Peyer's patch (tissue), 4 donors: ENCODE data around the gene SCAF11. TPM values are rescaled to one million over a fixed set of nuclear protein-coding genes. Genes with fewer than 3 reads are reported as not detected.

Source experiments
- DNase-seq, 3 donors: peaks; one replicate each; pipeline ENCODE4 v3.0.0-alpha.2; 2017 to 2019
- H3K27ac ChIP-seq, 4 donors: fragments of 200-600 bp; sonication (generic); one replicate each; pipeline ENCODE4 v1.5.1; 2016 to 2019
- H3K27me3 ChIP-seq, 2 donors: fragments of 200-600 bp; sonication (generic); one replicate each; pipeline ENCODE4 v1.5.1; 2019
- H3K36me3 ChIP-seq, 3 donors: fragments of 200-600 bp; sonication (generic); one replicate each; pipeline ENCODE4 v1.5.1; 2016 to 2019
- H3K4me1 ChIP-seq, 4 donors: fragments of 200-600 bp; sonication (generic); one replicate each; pipeline ENCODE4 v1.5.1; 2016 to 2019
- H3K4me3 ChIP-seq, 4 donors: fragments of 200-600 bp; sonication (generic); 1 replicate in 3 of 4; 2 replicates in 1 of 4; pipeline ENCODE4 v1.5.1; 2016 to 2019; ENCODE audit warnings: mild to moderate bottlenecking in 1 of 4
- H3K9me3 ChIP-seq, 4 donors: fragments of 200-600 bp; sonication (generic); one replicate each; pipeline ENCODE4 v1.5.1; 2016 to 2019; ENCODE audit warnings: mild to moderate bottlenecking in 1 of 4
- POLR2A ChIP-seq, 2 donors: fragments of 450-650 bp; IDR thresholded peaks; one replicate each; pipeline ENCODE4 v1.5.1; 2017; ENCODE audit warnings: antibody characterized with exemption in 2 of 2, mild to moderate bottlenecking in 2 of 2, moderate library complexity in 2 of 2
- total RNA-seq, 4 donors: library from RNA; depleted of rRNA; stranded (reverse); fragments of >200 nt; gene quantifications; one replicate each; pipeline ENCODE4 v1.1.0, GENCODE V29; 2016
- TF ChIP-seq, protein P1 (sequence below), 6 experiments: fragments of 450-650 bp in 4 of 6; fragments of 200-600 bp in 2 of 6; sonication (generic) in 1 of 6; IDR thresholded peaks; one replicate each; pipeline ENCODE4 v1.5.1; 2017 to 2019; ENCODE audit warnings: antibody characterized with exemption in 6 of 6, mild to moderate bottlenecking in 3 of 6, moderate library complexity in 1 of 6

Gene SCAF11
- total RNA-seq, 4 donors from 2014 or later: 93.3 to 277 (median 210) TPM

DNA sequence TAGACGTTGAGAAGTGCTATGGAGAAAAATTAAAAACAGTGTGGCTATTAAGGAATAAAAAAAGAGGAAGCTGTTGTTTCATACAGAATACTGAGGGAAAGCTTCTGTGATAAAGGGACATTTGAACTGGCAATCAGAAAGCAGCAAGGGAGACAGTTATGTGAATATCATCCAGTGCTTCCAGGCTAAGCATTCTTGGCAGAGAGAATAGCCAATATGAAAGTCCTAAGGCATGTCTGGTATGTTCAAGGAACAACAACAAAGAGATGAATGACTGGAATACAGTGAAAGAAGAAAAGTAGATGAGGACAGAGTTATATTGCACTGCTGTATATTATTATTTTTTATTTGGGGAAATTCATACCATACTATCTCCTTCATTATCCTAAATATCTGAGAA lies 23.9 kb downstream of the SCAF11 start:
- Histone ChIP-seq H3K27me3 (no peaks in the 10 kb centered on the region), H3K4me1 (peaks cover 0 to 11% (median 3%) of the 10 kb centered on the region in 4 donors), H3K27ac (no peak overlapping the region), H3K4me3 (no peak overlapping the region), H3K9me3 (no peaks in the 10 kb centered on the region), H3K36me3 (peaks cover 0 to 12% (median 0%) of the 10 kb centered on the region in 3 donors)
- no peak for DNase-seq
- no peak for TF ChIP-seq POLR2A (IDR thresholded peaks at IDR 0.05)
- TF ChIP-seq, protein P1, sequence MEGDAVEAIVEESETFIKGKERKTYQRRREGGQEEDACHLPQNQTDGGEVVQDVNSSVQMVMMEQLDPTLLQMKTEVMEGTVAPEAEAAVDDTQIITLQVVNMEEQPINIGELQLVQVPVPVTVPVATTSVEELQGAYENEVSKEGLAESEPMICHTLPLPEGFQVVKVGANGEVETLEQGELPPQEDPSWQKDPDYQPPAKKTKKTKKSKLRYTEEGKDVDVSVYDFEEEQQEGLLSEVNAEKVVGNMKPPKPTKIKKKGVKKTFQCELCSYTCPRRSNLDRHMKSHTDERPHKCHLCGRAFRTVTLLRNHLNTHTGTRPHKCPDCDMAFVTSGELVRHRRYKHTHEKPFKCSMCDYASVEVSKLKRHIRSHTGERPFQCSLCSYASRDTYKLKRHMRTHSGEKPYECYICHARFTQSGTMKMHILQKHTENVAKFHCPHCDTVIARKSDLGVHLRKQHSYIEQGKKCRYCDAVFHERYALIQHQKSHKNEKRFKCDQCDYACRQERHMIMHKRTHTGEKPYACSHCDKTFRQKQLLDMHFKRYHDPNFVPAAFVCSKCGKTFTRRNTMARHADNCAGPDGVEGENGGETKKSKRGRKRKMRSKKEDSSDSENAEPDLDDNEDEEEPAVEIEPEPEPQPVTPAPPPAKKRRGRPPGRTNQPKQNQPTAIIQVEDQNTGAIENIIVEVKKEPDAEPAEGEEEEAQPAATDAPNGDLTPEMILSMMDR (IDR thresholded peaks at IDR 0.05): no peak

DNA sequence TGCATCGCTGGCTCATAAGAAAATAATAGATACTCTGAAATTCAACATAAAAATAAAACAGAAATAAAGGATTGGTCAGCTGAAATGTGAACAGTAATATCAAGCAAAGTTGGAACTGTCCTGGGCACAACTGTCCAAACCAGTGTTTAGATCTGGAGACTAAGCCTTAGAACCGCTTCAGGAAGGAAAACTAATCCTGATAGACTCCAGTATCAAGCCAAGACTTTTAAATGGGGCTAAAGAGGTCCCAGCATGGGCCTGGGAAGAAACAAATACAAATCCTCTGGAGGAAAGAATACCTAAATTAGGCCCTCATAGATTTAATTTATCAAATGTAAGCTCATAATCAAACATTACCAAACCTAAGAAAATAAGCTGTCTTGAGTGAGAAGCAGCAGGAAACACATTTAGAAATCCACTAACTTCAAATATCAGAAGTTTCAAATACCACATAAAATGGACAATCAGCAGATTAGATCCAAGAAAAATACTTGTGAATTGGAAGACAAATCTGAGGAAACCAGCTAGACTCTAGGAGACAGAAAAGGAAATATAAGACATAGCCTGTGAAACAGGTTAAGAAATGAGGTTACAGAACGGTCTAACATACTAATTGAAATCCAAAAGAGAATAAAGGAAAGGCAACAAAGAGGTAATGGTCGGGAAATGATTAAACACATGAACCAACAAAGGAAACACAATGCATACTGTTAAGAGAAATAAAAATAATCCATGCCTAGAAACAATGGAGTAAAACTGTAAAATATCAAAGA lies 27.6 kb downstream of the SCAF11 start:
- no peak for DNase-seq
- peaks cover 0 to 17% (median 0%) of the 10 kb centered on the region in 3 donors for H3K36me3 ChIP-seq
- no peak overlapping the region for H3K4me3 ChIP-seq
- peaks cover 0 to 7% (median 3%) of the 10 kb centered on the region in 4 donors for H3K4me1 ChIP-seq
- H3K27ac ChIP-seq: no peak overlapping the region
- no peaks in the 10 kb centered on the region for H3K9me3 ChIP-seq
- TF ChIP-seq, protein P1 (IDR thresholded peaks at IDR 0.05): no peak
- no peak for TF ChIP-seq POLR2A (IDR thresholded peaks at IDR 0.05)
- H3K27me3 ChIP-seq: no peaks in the 10 kb centered on the region

DNA sequence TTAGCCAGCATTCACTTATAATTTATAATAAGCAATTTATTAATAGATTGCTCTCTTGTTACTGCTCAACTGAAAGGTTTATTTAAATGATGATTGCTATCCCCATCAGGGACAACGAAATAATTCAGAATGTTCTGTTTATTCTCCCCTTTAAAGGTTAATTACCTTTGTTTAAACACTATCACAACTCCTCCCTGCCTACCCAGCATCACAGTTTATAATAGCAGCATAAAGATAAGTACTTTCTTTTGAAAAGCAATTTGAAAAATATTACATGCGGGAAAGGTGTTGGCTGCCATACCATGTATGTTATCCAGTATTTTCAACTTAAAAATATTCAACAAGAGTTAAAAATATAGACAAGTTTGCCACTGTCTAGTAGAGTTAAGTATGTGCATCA lies 30.6 kb downstream of the SCAF11 start:
- peaks cover 0 to 3% (median 0%) of the 10 kb centered on the region in 4 donors for H3K4me1 ChIP-seq
- no peak overlapping the region for H3K27ac ChIP-seq
- H3K36me3 ChIP-seq: peaks cover 0 to 25% (median 0%) of the 10 kb centered on the region in 3 donors
- H3K4me3 ChIP-seq: no peak overlapping the region
- no peaks in the 10 kb centered on the region for H3K27me3 ChIP-seq
- H3K9me3 ChIP-seq: no peaks in the 10 kb centered on the region
- TF ChIP-seq, protein P1 (IDR thresholded peaks at IDR 0.05): no peak
- TF ChIP-seq POLR2A (IDR thresholded peaks at IDR 0.05): no peak
- DNase-seq: no peak

DNA sequence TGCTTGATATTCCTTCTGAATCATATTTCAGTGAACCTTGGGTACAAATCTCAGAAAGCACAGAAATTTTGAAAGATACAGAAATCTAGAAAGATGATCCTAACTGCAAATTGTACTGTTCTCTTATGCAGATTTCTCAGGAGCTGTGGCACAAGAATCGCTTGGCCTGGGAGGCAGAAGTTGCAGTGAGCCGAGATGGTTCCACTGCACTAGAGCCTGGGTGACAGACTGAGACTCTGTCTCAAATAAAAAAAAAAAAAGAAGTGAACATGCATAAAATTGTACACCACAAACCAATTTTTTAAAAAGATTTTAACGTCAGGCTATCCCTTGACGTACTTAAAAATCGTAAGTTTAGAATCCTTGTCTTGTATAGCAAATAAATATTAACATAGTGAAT lies 31.3 kb downstream of the SCAF11 start:
- no peak overlapping the region for H3K4me3 ChIP-seq
- TF ChIP-seq, protein P1 (IDR thresholded peaks at IDR 0.05): no peak
- TF ChIP-seq POLR2A (IDR thresholded peaks at IDR 0.05): no peak
- DNase-seq: no peak
- no peaks in the 10 kb centered on the region for H3K27me3 ChIP-seq
- peaks cover 0 to 3% (median 0%) of the 10 kb centered on the region in 4 donors for H3K4me1 ChIP-seq
- H3K27ac ChIP-seq: no peak overlapping the region
- peaks cover 0 to 25% (median 0%) of the 10 kb centered on the region in 3 donors for H3K36me3 ChIP-seq
- H3K9me3 ChIP-seq: no peaks in the 10 kb centered on the region

DNA sequence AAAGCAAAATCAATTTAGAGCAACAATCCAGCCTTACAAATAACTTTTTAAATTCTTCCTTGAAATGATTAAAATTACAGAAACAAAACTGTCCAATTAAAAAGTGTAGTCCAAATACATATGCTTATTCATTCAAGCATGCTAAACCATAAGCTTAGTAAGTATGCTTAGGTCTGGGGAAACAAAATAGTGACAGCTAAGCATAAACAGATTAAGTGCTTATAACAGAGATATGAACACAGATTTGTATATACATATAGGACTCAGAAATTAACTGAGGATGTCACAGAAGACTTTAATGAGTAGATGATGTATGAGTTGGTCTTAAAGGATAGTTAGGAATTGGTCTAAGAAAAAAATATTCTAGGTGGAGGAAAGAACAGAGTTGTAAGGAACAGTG lies 41.8 kb downstream of the SCAF11 start:
- no peaks in the 10 kb centered on the region for H3K9me3 ChIP-seq
- H3K27ac ChIP-seq: no peak overlapping the region
- no peak for TF ChIP-seq POLR2A (IDR thresholded peaks at IDR 0.05)
- TF ChIP-seq, protein P1 (IDR thresholded peaks at IDR 0.05): no peak

More for the DNA sequence above, 41.8 kb downstream of the SCAF11 start:
- Histone ChIP-seq H3K27me3 (no peaks in the 10 kb centered on the region), H3K36me3 (peaks cover 0 to 38% (median 0%) of the 10 kb centered on the region in 3 donors), H3K4me1 (no peaks in the 10 kb centered on the region), H3K4me3 (no peak overlapping the region)
- DNase-seq: no peak
